Lower leg skin (tissue), 4 donors: ENCODE data around the gene GRM7. TPM values are rescaled to one million over a fixed set of nuclear protein-coding genes. Genes with fewer than 3 reads are reported as not detected.

Experiments used
- DNase-seq, 2 donors: peaks; one replicate each; pipeline ENCODE4 v3.0.0-alpha.2; 2019; ENCODE audit warnings: low spot score in 2 of 2
- H3K4me3 ChIP-seq: fragments of 200-600 bp; sonication (generic); 2 replicates; pipeline ENCODE4 v1.5.1; 2017; ENCODE audit warnings: mild to moderate bottlenecking, low read depth; ENCODE audit not compliant: poor library complexity, severe bottlenecking
- CTCF ChIP-seq, 3 donors: fragments of 450-650 bp; IDR thresholded peaks; one replicate each; pipeline ENCODE4 v1.5.1; 2016; ENCODE audit warnings: antibody characterized with exemption in 3 of 3, mild to moderate bottlenecking in 3 of 3, moderate library complexity in 2 of 3
- POLR2A ChIP-seq, 2 donors: fragments of 450-650 bp; IDR thresholded peaks; one replicate each; pipeline ENCODE4 v1.6.1; 2016 to 2017; ENCODE audit warnings: antibody characterized with exemption in 2 of 2, mild to moderate bottlenecking in 1 of 2, moderate library complexity in 1 of 2
- WGBS, 2 donors: methylation state at CpG; one replicate each; pipeline ENCODE4 v1.1.5; 2018; 5-methylcytosine and 5-hydroxymethylcytosine counted together
- intact Hi-C: fragments of 100-400 bp; cut with DNase I; formaldehyde crosslinking; loops from one replicate; pipeline ENCODE4 v1.15.0; 2023; ENCODE audit warnings: low total_unique reads
- total RNA-seq, 4 donors: library from RNA; depleted of rRNA; stranded (reverse); fragments of >200 nt; gene quantifications; one replicate each; pipeline ENCODE4 v1.1.0, GENCODE V29; 2016

GRM7 gene
- total RNA-seq, 4 donors from 2014 or later: 0.32 TPM; not detected in 3

- no peak overlapping the region for H3K4me3 ChIP-seq
- intact Hi-C loops: no loop called here
- TF ChIP-seq CTCF (IDR thresholded peaks at IDR 0.05) (no peak), POLR2A (IDR thresholded peaks at IDR 0.05) (no peak)
- DNase-seq: no peak
- 98 to 100% methylated on average over 2 of the region's 2 CpGs for WGBS, 2 donors
These were observed 431.4 kb downstream of the GRM7 start for GRCh38 chr3:7292362-7292761.

GRCh38 chr3:7293286-7293685, 432.4 kb downstream of the GRM7 start:
- intact Hi-C loops: no loop called here
- TF ChIP-seq POLR2A (IDR thresholded peaks at IDR 0.05) (no peak), CTCF (IDR thresholded peaks at IDR 0.05) (no peak)
- WGBS, 2 donors: 84 to 89% methylated on average over 7 of the region's 7 CpGs
- no peak for DNase-seq
- no peak overlapping the region for H3K4me3 ChIP-seq

- WGBS, 2 donors: 44 to 83% methylated on average over 1 of the region's 1 CpG
- H3K4me3 ChIP-seq: no peak overlapping the region
- TF ChIP-seq POLR2A (IDR thresholded peaks at IDR 0.05) (no peak), CTCF (IDR thresholded peaks at IDR 0.05) (no peak)
- no peak for DNase-seq
- intact Hi-C loops: no loop called here
These were observed 444.6 kb downstream of the GRM7 start for GRCh38 chr3:7305561-7305960.

- H3K4me3 ChIP-seq: no peak overlapping the region
- intact Hi-C loops: no loop called here
- DNase-seq: no peak
- 63 to 67% methylated on average over 3 of the region's 3 CpGs for WGBS, 2 donors
- TF ChIP-seq POLR2A (IDR thresholded peaks at IDR 0.05) (no peak), CTCF (IDR thresholded peaks at IDR 0.05) (no peak)
These were observed 446.0 kb downstream of the GRM7 start for GRCh38 chr3:7306901-7307300.

- no peak for DNase-seq
- TF ChIP-seq POLR2A (IDR thresholded peaks at IDR 0.05): no peak
- WGBS, 2 donors: 63 to 76% methylated on average over 2 of the region's 2 CpGs
- intact Hi-C loops: no loop called here
- no peak overlapping the region for H3K4me3 ChIP-seq
These were observed 446.5 kb downstream of the GRM7 start for GRCh38 chr3:7307410-7307809.

- DNase-seq: peak; percentile 39 to 90
- H3K4me3 ChIP-seq: no peak overlapping the region
- no peak for TF ChIP-seq CTCF (IDR thresholded peaks at IDR 0.05)
- TF ChIP-seq POLR2A (IDR thresholded peaks at IDR 0.05): no peak
- intact Hi-C loops: no loop called here
- WGBS, 2 donors: 3 to 5% methylated on average over 3 of the region's 3 CpGs
These were observed 448.8 kb downstream of the GRM7 start for GRCh38 chr3:7309641-7310102.
